Hepatocyte (in vitro differentiated cells): Measurements from ENCODE around the gene SH3GL2.

Experiments used
- CTCF ChIP-seq: fragments of 200-600 bp; sonication (generic); IDR thresholded peaks from 2 replicates; pipeline ENCODE4 v1.5.1; 2016; ENCODE audit warnings: antibody characterized with exemption, mild to moderate bottlenecking; ENCODE audit not compliant: poor library complexity
- EZH2phosphoT487 ChIP-seq: fragments of 200-600 bp; sonication (generic); IDR thresholded peaks from one replicate; pipeline ENCODE4 v1.6.1; 2018; ENCODE audit warnings: antibody characterized with exemption, mild to moderate bottlenecking, low read depth, moderate library complexity; ENCODE audit not compliant: unreplicated experiment, severe bottlenecking

GRCh38 chr9:17636349-17636748 lies 57.5 kb downstream of the SH3GL2 start:
- TF ChIP-seq CTCF (no peak), EZH2phosphoT487 (no peak)
